NCI-H460 (cell line): Measurements from ENCODE around the gene CPSF7. TPM values are rescaled to one million over a fixed set of nuclear protein-coding genes. Genes with fewer than 3 reads are reported as not detected.

Experiments used
- DNase-seq: peaks from one replicate; pipeline ENCODE4 v3.0.0-alpha.2; 2016; ENCODE audit warnings: low read depth; ENCODE audit errors: extremely low read depth
- small RNA-seq, 2 experiments: library from RNA; depleted of rRNA; stranded (forward); fragments of <200 nt; gene quantifications; one replicate each; pipeline ENCODE3, GENCODE V24; 2014
- total RNA-seq: library from RNA; depleted of rRNA; stranded (reverse); fragments of >200 nt; shearing (Covaris generic); gene quantifications from 2 replicates; pipeline ENCODE4 v1.2.3, GENCODE V29; 2014; rRNA removed

The CPSF7 gene
- total RNA-seq, 1 experiment from 2014 or later: 42.5 TPM

DNA sequence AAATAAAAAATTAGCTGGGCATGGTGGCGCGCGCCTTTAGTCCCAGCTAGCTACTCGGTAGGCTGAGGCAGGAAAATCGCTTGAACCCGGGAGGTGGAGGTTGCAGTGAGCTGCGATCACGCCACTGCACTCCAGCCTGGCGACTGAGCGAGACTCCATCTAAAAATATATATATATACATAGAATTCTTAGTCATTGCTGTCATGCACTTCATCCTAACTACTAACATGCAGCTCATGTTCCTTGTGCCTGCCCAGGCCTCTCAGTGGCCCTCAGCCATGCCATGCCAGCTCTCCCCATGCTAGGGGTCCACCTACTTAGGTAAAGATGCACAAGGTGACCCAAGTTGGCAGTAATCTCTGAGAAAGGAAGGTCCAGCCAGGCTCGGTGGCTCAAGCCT lies 71.2 kb downstream of the CPSF7 start:
- no peak for DNase-seq

DNA sequence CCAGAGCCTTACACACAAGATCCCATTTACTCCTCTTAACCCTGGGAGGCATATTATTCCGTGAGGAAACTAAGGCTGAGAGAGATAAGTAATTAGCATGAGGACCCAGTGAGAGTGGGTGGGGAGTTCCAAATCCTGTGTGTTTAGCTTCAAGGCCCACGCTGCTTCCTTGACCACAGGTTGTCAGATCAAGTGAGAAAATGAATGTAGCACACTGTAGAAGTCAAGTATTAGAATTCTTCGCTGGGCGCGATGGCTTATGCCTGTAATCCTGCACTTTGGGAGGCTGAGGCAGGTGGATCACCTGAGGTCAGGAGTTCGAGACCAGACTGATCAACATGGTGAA lies 71.9 kb downstream of the CPSF7 start:
- no peak for DNase-seq

DNA sequence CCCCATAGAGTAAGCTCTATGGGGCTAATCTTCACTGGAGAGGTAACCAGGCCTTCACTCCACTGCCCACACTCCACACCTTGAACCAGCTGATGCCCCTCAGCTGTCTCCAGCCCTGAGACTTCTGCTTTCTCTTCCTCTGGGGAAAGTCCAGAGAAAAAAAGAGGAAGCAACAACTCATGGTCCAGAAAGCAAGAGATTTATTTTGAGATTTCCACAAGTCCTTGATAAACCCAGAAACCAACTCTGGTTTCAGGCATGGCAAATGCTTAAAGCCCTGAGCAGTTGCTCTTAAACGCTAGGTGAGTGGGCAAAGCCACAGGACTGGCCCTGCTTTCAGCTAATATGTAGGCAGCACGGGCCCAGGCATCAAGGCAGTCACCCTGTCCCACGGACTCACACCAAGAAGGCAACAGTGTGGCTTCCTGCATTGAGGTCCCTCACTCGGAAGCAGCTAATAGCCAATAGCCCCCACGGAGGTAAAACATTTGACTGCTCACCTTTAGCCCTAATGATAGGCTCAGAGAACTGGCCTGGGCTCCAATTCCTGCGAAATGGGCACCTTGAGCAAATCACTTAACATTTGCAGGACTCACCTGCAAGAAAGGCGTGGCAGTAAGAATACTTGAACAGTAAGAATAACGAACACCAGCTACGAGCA lies 72.4 kb downstream of the CPSF7 start:
- no peak for DNase-seq

DNA sequence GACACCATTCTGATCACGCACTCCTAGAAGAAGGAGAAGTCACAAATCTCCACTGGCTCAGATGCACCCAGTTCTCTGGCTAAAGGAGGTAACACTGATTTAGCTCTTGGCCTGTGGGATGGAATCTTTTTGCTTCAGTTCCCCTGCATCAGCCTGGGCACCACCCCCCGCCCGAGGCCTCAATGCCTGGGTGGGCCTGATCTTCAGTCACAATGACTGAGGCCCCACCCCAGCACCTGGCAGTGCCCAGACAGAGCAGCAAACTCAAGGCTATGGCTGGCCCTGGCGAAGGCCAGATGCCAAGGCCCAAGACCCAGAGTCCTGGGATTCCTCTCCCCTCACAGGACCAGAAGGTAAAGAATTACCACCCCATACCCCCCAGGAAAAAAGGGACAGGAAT lies 73.1 kb downstream of the CPSF7 start:
- DNase-seq: no peak

DNA sequence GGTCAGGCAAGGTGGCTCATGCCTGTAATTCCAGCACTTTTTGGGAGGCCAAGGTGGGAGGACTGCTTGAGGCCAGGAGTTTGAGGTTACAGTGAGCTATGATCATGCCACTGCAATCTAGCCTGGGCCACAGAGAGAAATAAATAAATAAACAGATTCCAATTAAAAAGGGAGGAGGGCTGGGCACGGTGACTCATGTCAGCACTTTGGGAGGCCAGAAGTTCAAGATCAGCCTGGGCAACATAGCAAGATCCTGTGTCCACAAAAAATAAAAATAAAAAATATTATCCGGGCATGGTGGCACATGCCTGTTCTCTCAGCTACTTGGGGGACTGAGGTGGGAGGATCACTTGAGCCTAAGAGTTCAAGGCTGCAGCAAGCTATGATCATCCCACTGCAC lies 75.6 kb downstream of the CPSF7 start:
- DNase-seq: no peak

DNA sequence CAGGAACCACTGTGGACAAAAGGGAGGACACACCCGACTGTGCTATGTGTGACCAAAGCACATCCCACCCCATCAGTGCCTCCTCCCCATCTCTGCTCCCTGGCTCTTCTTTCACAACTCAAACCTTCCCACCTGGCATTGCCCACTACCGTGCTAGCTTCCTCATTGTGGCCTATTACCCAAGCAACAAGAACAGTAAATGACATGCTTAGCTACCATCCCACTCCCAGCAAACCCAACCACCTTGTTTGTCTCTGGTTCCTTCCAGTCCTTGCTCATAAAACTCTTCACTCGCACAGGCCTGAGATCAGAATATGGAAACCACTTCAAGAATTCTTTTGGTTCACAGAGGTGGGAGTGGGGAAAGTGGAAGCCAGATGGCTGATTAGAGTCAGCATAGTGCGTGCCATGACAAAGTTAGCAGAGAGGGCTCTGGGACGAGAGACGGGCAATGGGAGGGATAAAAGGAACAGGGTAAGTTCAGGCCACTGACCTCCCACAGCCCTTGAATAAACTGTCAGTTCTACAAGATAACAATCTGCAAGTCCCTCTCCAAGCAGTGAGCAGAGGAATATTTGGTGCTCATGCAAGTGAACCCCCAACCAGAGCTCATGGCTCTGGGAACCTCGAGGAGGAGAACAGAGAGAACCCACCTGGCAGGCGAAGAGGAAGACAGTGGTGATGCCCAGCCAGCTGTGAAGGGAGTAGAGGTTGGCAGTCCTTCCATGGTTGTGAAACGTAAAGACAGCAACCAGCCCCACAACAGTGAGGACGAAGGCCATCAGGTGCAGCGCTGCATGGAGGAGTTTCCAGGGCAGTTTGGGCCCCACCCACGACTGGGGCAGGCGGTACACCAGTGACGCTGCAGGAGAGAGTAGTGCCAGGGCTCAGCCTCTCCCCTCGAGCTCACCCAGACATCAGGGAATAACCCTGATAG lies 76.4 kb downstream of the CPSF7 start:
- no peak for DNase-seq

Small RNA genes within 50 kb of the gene (small RNA-seq; reads per million reads assigned to genes)
- gene RN7SL23P: 0 reads per million in 2 experiments

Other genes with a start within 250 kb of the CPSF7 start
- gene PGA3, start 226.5 kb downstream of the CPSF7 start, total RNA-seq: not detected in 2 replicates
- not detected in 2 replicates for gene PGA4, start 207.6 kb downstream of the CPSF7 start, total RNA-seq
- gene PGA5, start 188.8 kb downstream of the CPSF7 start, total RNA-seq: not detected in 2 replicates
- 0.30 and 0.46 TPM in 2 replicates for gene VWCE, start 134.7 kb downstream of the CPSF7 start, total RNA-seq
- gene DDB1, start 96.9 kb downstream of the CPSF7 start, total RNA-seq: 85.3 and 96.6 TPM in 2 replicates
- gene TKFC, start 96.7 kb downstream of the CPSF7 start, total RNA-seq: 42.0 and 43.6 TPM in 2 replicates
- gene CYB561A3, start 68.1 kb downstream of the CPSF7 start, total RNA-seq: 16.0 and 25.1 TPM in 2 replicates
- gene TMEM138, start 67.6 kb downstream of the CPSF7 start, total RNA-seq: 34.1 and 35.9 TPM in 2 replicates
- gene TMEM216, start 37.4 kb downstream of the CPSF7 start, total RNA-seq: 11.5 and 11.6 TPM in 2 replicates
- gene SDHAF2, start 149 bp upstream of the CPSF7 start, total RNA-seq: 18.1 and 29.4 TPM in 2 replicates
- not detected in 2 replicates for gene LRRC10B, start 78.8 kb upstream of the CPSF7 start, total RNA-seq
- 0.29 and 0.47 TPM in 2 replicates for gene SYT7, start 151.1 kb upstream of the CPSF7 start, total RNA-seq